AG04450 (cell line): ENCODE results near the gene CCL21. TPM values are rescaled to one million over a fixed set of nuclear protein-coding genes. Genes with fewer than 3 reads are reported as not detected.

Source experiments
- CTCF ChIA-PET: fragments of 300-600, 350-600 bp; formaldehyde crosslinking; extraction: SDS; loops from one replicate; lab custom pipeline; 2022; ENCODE audit warnings: antibody characterized with exemption, inconsistent platforms; lab: Charles Lee
- POLR2A ChIA-PET: fragments of 350-600 bp; formaldehyde crosslinking; extraction: SDS; loops from one replicate; lab custom pipeline; 2021; ENCODE audit warnings: antibody characterized with exemption, inconsistent platforms; lab: Yijun Ruan, JAX
- DNase-seq: peaks from one replicate; pipeline ENCODE4 v3.0.0-alpha.2; 2011; ENCODE audit warnings: low read depth, low spot score
- H3K27ac ChIP-seq: one replicate; pipeline ENCODE4 v1.5.1; 2012; ENCODE audit warnings: low read depth, low read length, control low read depth
- H3K27me3 ChIP-seq: one replicate; pipeline ENCODE4 v1.6.0; 2012; ENCODE audit warnings: low read length; ENCODE audit not compliant: control insufficient read depth, insufficient read depth
- H3K4me3 ChIP-seq: 2 replicates; pipeline ENCODE4 v1.5.1; 2011; ENCODE audit warnings: mild to moderate bottlenecking, low read depth, low read length, control low read depth
- H3K9me3 ChIP-seq: 2 replicates; pipeline ENCODE4 v1.5.1; 2012; ENCODE audit warnings: low read length; ENCODE audit not compliant: control insufficient read depth, insufficient read depth
- CTCF ChIP-seq: IDR thresholded peaks from 2 replicates; pipeline ENCODE4 v1.5.1; 2011; ENCODE audit warnings: low read depth, low read length, control low read depth, inconsistent platforms
- polyA plus RNA-seq: library from polyadenylated mRNA; depleted of rRNA; stranded (reverse); fragments of >200 nt; gene quantifications from 2 replicates; pipeline ENCODE4 v1.2.3, GENCODE V29; 2011

The CCL21 gene
- polyA plus RNA-seq, 1 experiment: not detected

- TF ChIP-seq CTCF: no peak
- Histone ChIP-seq H3K27ac (no peak overlapping the region), H3K9me3 (no peaks in the 10 kb centered on the region), H3K27me3 (peaks cover 5% of the 10 kb centered on the region), H3K4me3 (no peak overlapping the region)
- ChIA-PET CTCF (no interaction called here), POLR2A (no interaction called here)
- no peak for DNase-seq
Measured at GRCh38 chr9:34694811-34695210, 15.1 kb downstream of the CCL21 start.

- H3K4me3 ChIP-seq: no peak overlapping the region
- H3K27me3 ChIP-seq: peaks cover 2% of the 10 kb centered on the region
- DNase-seq: no peak
- no peaks in the 10 kb centered on the region for H3K9me3 ChIP-seq
- no peak overlapping the region for H3K27ac ChIP-seq
- POLR2A ChIA-PET: no interaction called here
- CTCF ChIA-PET: interaction anchor here (3.3 kb wide), 1 partner anchor 9 kb away, joined by 18 read pairs; no protein-coding TSS in a partner anchor
- no peak for TF ChIP-seq CTCF
Measured at GRCh38 chr9:34693560-34693959, 16.4 kb downstream of the CCL21 start.

- H3K9me3 ChIP-seq: no peaks in the 10 kb centered on the region
- CTCF ChIA-PET: interaction anchor here (1.0 to 4.3 kb wide), 3 partner anchors 9 to 17 kb away, joined by 3 to 25 read pairs (median 18); no protein-coding TSS in a partner anchor
- no peak for DNase-seq
- peaks cover 2% of the 10 kb centered on the region for H3K27me3 ChIP-seq
- POLR2A ChIA-PET: no interaction called here
- no peak overlapping the region for H3K4me3 ChIP-seq
- TF ChIP-seq CTCF: no peak
- H3K27ac ChIP-seq: no peak overlapping the region
Measured at GRCh38 chr9:34691936-34692315, 18.0 kb downstream of the CCL21 start.

- no peaks in the 10 kb centered on the region for H3K9me3 ChIP-seq
- ChIA-PET POLR2A (no interaction called here), CTCF (interaction anchor here (1.0 to 4.3 kb wide), 3 partner anchors 9 to 16 kb away, joined by 3 to 25 read pairs (median 18); no protein-coding TSS in a partner anchor)
- no peak for DNase-seq
- no peak within 1 kb of the TSS for H3K4me3 ChIP-seq
- H3K27ac ChIP-seq: no peak within 1 kb of the TSS
- no peak for TF ChIP-seq CTCF
- H3K27me3 ChIP-seq: peaks cover 2% of the 10 kb centered on the region
Measured at GRCh38 chr9:34690983-34691935, 18.7 kb downstream of the CCL21 start, which contains the start of gene CCL19. CCL19 (minus strand) TSS chr9:34691276; CDS start chr9:34691139, 137 bp downstream.

GRCh38 chr9:34689512-34689911 is 20.4 kb downstream of the CCL21 start:
- H3K27ac ChIP-seq: no peak overlapping the region
- no peak for DNase-seq
- H3K9me3 ChIP-seq: no peaks in the 10 kb centered on the region
- CTCF ChIA-PET: interaction anchor here (2.2 to 4.3 kb wide), 2 partner anchors 11 to 13 kb away, joined by 8 to 25 read pairs; no protein-coding TSS in a partner anchor
- H3K27me3 ChIP-seq: peaks cover 2% of the 10 kb centered on the region
- TF ChIP-seq CTCF: no peak
- POLR2A ChIA-PET: no interaction called here
- H3K4me3 ChIP-seq: no peak overlapping the region
